Osteoblast (primary cell): ENCODE measurements around the gene KRTAP5-6. TPM values are rescaled to one million over a fixed set of nuclear protein-coding genes. Genes with fewer than 3 reads are reported as not detected.
"Not testable (repeated sequence)": the region's sequence is repeated elsewhere in the genome, so short reads cannot be mapped to it uniquely, and the experiment has no call there.

Experiments
- DNase-seq: peaks from one replicate; pipeline ENCODE4 v3.0.0; 2011; ENCODE audit warnings: low spot score, mixed read lengths; ENCODE audit not compliant: insufficient read length; ENCODE audit errors: missing footprints
- H2AFZ ChIP-seq: 2 replicates; pipeline ENCODE4 v1.6.0; 2011; ENCODE audit warnings: mild to moderate bottlenecking, low read length
- H3K27ac ChIP-seq: 2 replicates; pipeline ENCODE4 v1.5.1; 2011; ENCODE audit warnings: mild to moderate bottlenecking, low read depth, low read length, moderate library complexity
- H3K27me3 ChIP-seq: 2 replicates; pipeline ENCODE4 v1.6.0; 2012; ENCODE audit warnings: mild to moderate bottlenecking, control low read depth, inconsistent platforms, low read length, moderate library complexity; ENCODE audit not compliant: insufficient read depth
- H3K36me3 ChIP-seq: 2 replicates; pipeline ENCODE4 v1.5.1; 2011; ENCODE audit warnings: mild to moderate bottlenecking, low read length, control low read depth, moderate library complexity; ENCODE audit not compliant: insufficient read depth
- H3K4me1 ChIP-seq: 2 replicates; pipeline ENCODE4 v1.5.1; 2011; ENCODE audit warnings: mild to moderate bottlenecking, low read length, control low read depth, moderate library complexity; ENCODE audit not compliant: insufficient read depth
- H3K4me2 ChIP-seq: 2 replicates; pipeline ENCODE4 v1.6.0; 2011; ENCODE audit warnings: mild to moderate bottlenecking, low read length; ENCODE audit not compliant: insufficient read depth
- H3K4me3 ChIP-seq: fragments of 200-600 bp; sonication (generic); 3 replicates; pipeline ENCODE4 v1.5.1; 2012; ENCODE audit warnings: mild to moderate bottlenecking, low read length, inconsistent platforms; ENCODE audit not compliant: insufficient read depth
- H3K79me2 ChIP-seq: 2 replicates; pipeline ENCODE4 v1.6.0; 2012; ENCODE audit warnings: mild to moderate bottlenecking, low read length, control low read depth, inconsistent platforms; ENCODE audit not compliant: insufficient read depth
- H3K9me3 ChIP-seq: 2 replicates; pipeline ENCODE4 v1.5.1; 2011; ENCODE audit warnings: low read depth, low read length, control low read depth
- H4K20me1 ChIP-seq: 2 replicates; pipeline ENCODE4 v1.6.0; 2012; ENCODE audit warnings: mild to moderate bottlenecking, low read length, control low read depth; ENCODE audit not compliant: insufficient read depth
- CTCF ChIP-seq: IDR thresholded peaks from 2 replicates; pipeline ENCODE4 v1.5.1; 2011; ENCODE audit warnings: mild to moderate bottlenecking, low read depth, low read length, moderate library complexity; ENCODE audit errors: extremely low read depth
- total RNA-seq: library from RNA; depleted of rRNA; stranded (reverse); fragments of >200 nt; gene quantifications from 2 replicates; pipeline ENCODE4 v1.2.3, GENCODE V29; 2012

The KRTAP5-6 gene
- total RNA-seq, 1 donor, result not detected

- H3K36me3 ChIP-seq, result no peaks in the 10 kb centered on the region
- H3K27me3 ChIP-seq, result peaks cover 14% of the 10 kb centered on the region
- no peak overlapping the region for H3K27ac ChIP-seq
- peak; percentile 41 for DNase-seq
- no peaks in the 10 kb centered on the region for H3K79me2 ChIP-seq
- no peak overlapping the region for H3K4me3 ChIP-seq
- H3K4me2 ChIP-seq, result no peak overlapping the region
- H3K9me3 ChIP-seq, result no peaks in the 10 kb centered on the region
- no peaks in the 10 kb centered on the region for H3K4me1 ChIP-seq
- no peak for TF ChIP-seq CTCF
- no peak overlapping the region for H2AFZ ChIP-seq
- no peaks in the 10 kb centered on the region for H4K20me1 ChIP-seq
These were observed 37.5 kb upstream of the KRTAP5-6 start for GRCh38 chr11:1659506-1659905.

DNA sequence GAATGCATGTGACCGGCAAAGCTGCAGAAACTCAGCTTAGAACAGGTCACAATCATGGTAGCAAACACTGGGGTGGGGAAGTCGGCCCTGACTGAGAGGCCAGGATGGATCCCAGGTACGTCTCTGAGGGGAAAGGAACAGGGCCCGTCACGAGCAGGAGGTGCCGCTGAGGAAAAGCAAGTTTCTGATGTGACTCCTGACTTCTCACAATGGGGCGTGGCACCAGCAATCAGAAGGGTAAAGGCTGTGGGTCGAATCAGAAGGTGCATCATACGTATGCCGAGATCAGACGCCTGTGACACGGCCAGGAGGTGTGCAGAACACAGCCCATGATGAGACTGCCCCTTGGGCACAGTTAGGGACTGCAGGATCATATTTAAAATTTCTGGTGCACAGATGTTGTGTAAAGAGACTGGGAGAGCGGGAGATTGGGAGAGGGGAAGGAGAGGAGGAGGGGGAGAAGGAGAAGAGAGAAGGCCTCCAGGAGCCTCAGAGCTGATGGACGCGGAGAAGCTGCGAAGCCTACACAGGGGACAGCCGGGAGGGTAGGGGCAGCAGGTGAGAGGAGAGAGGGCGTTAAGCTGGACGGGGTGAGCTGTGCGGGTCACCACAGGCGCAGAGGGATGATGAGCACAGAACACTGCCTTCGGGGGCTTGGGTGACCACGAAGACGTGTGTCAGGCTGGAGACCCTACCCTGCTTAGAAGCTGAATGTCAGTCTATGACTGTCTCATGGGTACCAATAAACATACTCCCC, 36.7 kb upstream of the KRTAP5-6 start:
- Histone ChIP-seq H4K20me1 (no peaks in the 10 kb centered on the region), H3K36me3 (no peaks in the 10 kb centered on the region), H3K4me2 (no peak overlapping the region), H3K27me3 (peaks cover 11% of the 10 kb centered on the region), H3K9me3 (no peaks in the 10 kb centered on the region), H3K27ac (no peak overlapping the region), H3K4me1 (no peaks in the 10 kb centered on the region), H3K79me2 (no peaks in the 10 kb centered on the region), H2AFZ (no peak overlapping the region), H3K4me3 (no peak overlapping the region)
- no peak for TF ChIP-seq CTCF
- peak; percentile 61 for DNase-seq

- not testable (repeated sequence) for H2AFZ ChIP-seq, H3K9me3 ChIP-seq, H3K4me1 ChIP-seq, H3K4me3 ChIP-seq, H3K36me3 ChIP-seq, H4K20me1 ChIP-seq, H3K27ac ChIP-seq, H3K79me2 ChIP-seq, H3K4me2 ChIP-seq, DNase-seq, H3K27me3 ChIP-seq
These were observed 35.3 kb upstream of the KRTAP5-6 start for GRCh38 chr11:1661454-1662269.

DNA sequence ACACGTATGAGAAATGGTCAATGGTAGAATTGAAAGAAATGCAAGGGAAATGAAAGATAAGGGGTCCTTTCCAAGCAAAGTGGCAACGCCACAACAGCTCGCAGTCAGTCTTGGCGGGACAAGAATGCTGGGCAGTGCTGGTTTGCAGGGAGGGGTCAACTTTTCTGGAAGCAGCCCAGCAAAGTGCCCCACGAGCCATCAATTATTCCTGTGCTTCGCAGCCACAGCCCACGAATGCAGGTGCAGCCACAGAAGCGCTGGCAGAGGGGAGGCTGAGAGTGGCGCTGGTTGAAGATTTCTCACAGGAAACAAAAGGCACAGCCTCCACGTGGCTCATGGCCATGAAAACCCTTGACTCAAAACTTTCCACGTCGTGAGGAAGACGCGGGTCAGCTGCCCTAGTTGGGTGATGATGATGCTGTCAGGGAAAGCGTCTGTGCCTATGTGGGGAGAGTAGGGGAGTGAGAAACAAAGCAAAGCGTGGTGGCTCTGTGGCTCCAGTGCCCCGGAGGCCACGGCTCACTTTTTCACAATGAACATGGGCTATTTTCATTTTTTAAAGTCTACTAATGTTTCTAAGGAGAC, 34.2 kb upstream of the KRTAP5-6 start:
- DNase-seq, H3K27ac ChIP-seq, H3K4me3 ChIP-seq, H3K4me2 ChIP-seq, H3K9me3 ChIP-seq, H3K79me2 ChIP-seq, H3K36me3 ChIP-seq, H4K20me1 ChIP-seq, H3K27me3 ChIP-seq, H2AFZ ChIP-seq, H3K4me1 ChIP-seq: not testable (repeated sequence)
